Gastrocnemius medialis (tissue), 4 donors: ENCODE data around the gene HECTD4.

Experiments
- CTCF ChIP-seq, 5 experiments: fragments of 450-650 bp in 3 of 5; fragments of 200-600 bp in 2 of 5; sonication (generic) in 2 of 5; IDR thresholded peaks in 4 of 5; conservative IDR thresholded peaks in 1 of 5; 1 replicate in 4 of 5; 2 replicates in 1 of 5; pipeline ENCODE4 v1.5.1; 2016 to 2019; ENCODE audit warnings: antibody characterized with exemption in 5 of 5, mild to moderate bottlenecking in 3 of 5, moderate library complexity in 3 of 5
- POLR2A ChIP-seq, 2 donors: fragments of 450-650 bp; IDR thresholded peaks; one replicate each; pipeline ENCODE4 v1.6.1; 2017; ENCODE audit warnings: antibody characterized with exemption in 2 of 2, mild to moderate bottlenecking in 2 of 2, moderate library complexity in 2 of 2

GRCh38 chr12:112325157-112325556, 57.1 kb downstream of the HECTD4 start:
- no peak for TF ChIP-seq CTCF (IDR thresholded peaks at IDR 0.05 in 4 of 5, conservative IDR thresholded peaks at IDR 0.05 in 1 of 5)
- no peak for TF ChIP-seq POLR2A (IDR thresholded peaks at IDR 0.05)
